SK-N-SH (cell line): Measurements from ENCODE around the gene CACYBP. TPM values are rescaled to one million over a fixed set of nuclear protein-coding genes. Genes with fewer than 3 reads are reported as not detected.

Experiments used
- CTCF ChIA-PET: fragments of 300-600, 350-600 bp; formaldehyde crosslinking; extraction: SDS; loops from one replicate; lab custom pipeline; 2021; lab: Yijun Ruan, JAX
- POLR2A ChIA-PET: fragments of 350-600 bp; sonication (Branson Sonifier 250); formaldehyde crosslinking; extraction: SDS; loops from one replicate; lab custom pipeline; 2020; ENCODE audit warnings: antibody characterized with exemption, inconsistent platforms; lab: Yijun Ruan, JAX
- DNase-seq: peaks from one replicate; pipeline ENCODE4 v3.0.0; 2012
- H2AFZ ChIP-seq: fragments of 200-600 bp; sonication (generic); 2 replicates; pipeline ENCODE4 v1.8.1; 2016; ENCODE audit warnings: antibody characterized with exemption, mild to moderate bottlenecking, low read depth
- H3F3A ChIP-seq: fragments of 200-600 bp; sonication (generic); replicated peaks from 2 replicates; pipeline ENCODE3; 2016; ENCODE audit warnings: antibody characterized with exemption, mild to moderate bottlenecking; ENCODE audit not compliant: insufficient read depth
- H3K27ac ChIP-seq, 2 experiments: fragments of 200-500 bp in 1 of 2; fragments of 200-600 bp in 1 of 2; sonication (Bioruptor generic) in 1 of 2; sonication (generic), shearing (Covaris generic) in 1 of 2; 2 replicates each; pipeline versions ENCODE4 v1.5.1 to v1.6.1; 2014 to 2016; ENCODE audit warnings: low read depth in 2 of 2, inconsistent platforms in 1 of 2, low read length in 1 of 2, mild to moderate bottlenecking in 1 of 2, mixed read lengths in 1 of 2
- H3K27me3 ChIP-seq: fragments of 200-600 bp; sonication (generic), shearing (Covaris generic); 2 replicates; pipeline ENCODE4 v1.6.1; 2016; ENCODE audit warnings: mixed run types; ENCODE audit not compliant: insufficient read depth
- H3K36me3 ChIP-seq, 2 experiments: fragments of 200-500 bp in 1 of 2; fragments of 200-600 bp in 1 of 2; sonication (Bioruptor generic) in 1 of 2; sonication (generic) in 1 of 2; replicated peaks in 1 of 2; 2 replicates each; pipeline versions ENCODE3 to v1.5.1; 2014 to 2016; ENCODE audit warnings: low read length in 1 of 2, mild to moderate bottlenecking in 1 of 2; ENCODE audit not compliant: insufficient read depth in 2 of 2, control insufficient read depth in 1 of 2
- H3K4me1 ChIP-seq, 2 experiments: fragments of 200-500 bp in 1 of 2; fragments of 200-600 bp in 1 of 2; sonication (Bioruptor generic) in 1 of 2; sonication (generic), shearing (Covaris generic) in 1 of 2; 2 replicates each; pipeline versions ENCODE4 v1.5.1 to v1.6.1; 2014 to 2016; ENCODE audit warnings: low read depth in 1 of 2, low read length in 1 of 2, mixed run types in 1 of 2; ENCODE audit not compliant: insufficient read depth in 2 of 2, control insufficient read depth in 1 of 2
- H3K4me2 ChIP-seq: fragments of 200-600 bp; sonication (generic), shearing (Covaris generic); 2 replicates; pipeline ENCODE4 v1.6.1; 2017; ENCODE audit warnings: mixed run types
- H3K4me3 ChIP-seq, 2 experiments: fragments of 200-500 bp in 1 of 2; fragments of 200-600 bp in 1 of 2; sonication (Bioruptor generic) in 1 of 2; sonication (generic), shearing (Covaris generic) in 1 of 2; 2 replicates each; pipeline versions ENCODE4 v1.5.1 to v1.8.1; 2014 to 2016; ENCODE audit warnings: low read depth in 2 of 2, inconsistent platforms in 1 of 2, low read length in 1 of 2, mild to moderate bottlenecking in 1 of 2, mixed read lengths in 1 of 2, moderate library complexity in 1 of 2
- H3K79me2 ChIP-seq: fragments of 200-600 bp; sonication (generic); 2 replicates; pipeline ENCODE4 v1.8.1; 2017; ENCODE audit warnings: mild to moderate bottlenecking; ENCODE audit not compliant: insufficient read depth
- H3K9ac ChIP-seq: fragments of 200-600 bp; sonication (generic); 2 replicates; pipeline ENCODE4 v1.6.1; 2017; ENCODE audit warnings: mixed run types
- H3K9me2 ChIP-seq: fragments of 200-600 bp; sonication (generic); 2 replicates; pipeline ENCODE4 v1.6.1; 2017; ENCODE audit warnings: mixed run types
- H3K9me3 ChIP-seq: fragments of 200-600 bp; sonication (generic); 2 replicates; pipeline ENCODE4 v1.6.1; 2017; ENCODE audit warnings: mixed run types, mild to moderate bottlenecking, moderate library complexity
- H4K20me1 ChIP-seq: fragments of 200-600 bp; sonication (generic); 2 replicates; pipeline ENCODE4 v1.6.1; 2017; ENCODE audit warnings: mild to moderate bottlenecking, mixed run types; ENCODE audit not compliant: insufficient read depth
- CHD2 ChIP-seq: fragments of 150-350 bp; IDR thresholded peaks from 2 replicates; pipeline ENCODE4 v1.6.1; 2018; ENCODE audit warnings: low read length; ENCODE audit not compliant: partially characterized antibody
- FOXJ3 ChIP-seq: sonication (generic); formaldehyde crosslinking; IDR thresholded peaks from 2 replicates; pipeline ENCODE4 v1.5.1; 2020; ENCODE audit warnings: mild to moderate bottlenecking, missing genetic modification reagents
- GABPA ChIP-seq: IDR thresholded peaks from 2 replicates; pipeline ENCODE4 v1.4.0; 2012; ENCODE audit warnings: low read depth, mild to moderate bottlenecking
- GATA2 ChIP-seq: sonication (generic); formaldehyde crosslinking; IDR thresholded peaks from 2 replicates; pipeline ENCODE4 v1.5.0; 2020; ENCODE audit warnings: mild to moderate bottlenecking, missing genetic modification reagents
- MXI1 ChIP-seq: IDR thresholded peaks from 2 replicates; pipeline ENCODE4 v1.6.1; 2012; ENCODE audit warnings: mild to moderate bottlenecking, low read depth, low read length, improper control_type of control experiment
- NFIC ChIP-seq: IDR thresholded peaks from 2 replicates; pipeline ENCODE4 v1.4.0; 2012; ENCODE audit warnings: borderline replicate concordance
- RAD21 ChIP-seq: IDR thresholded peaks from 2 replicates; pipeline ENCODE4 v1.6.1; 2012; ENCODE audit warnings: mild to moderate bottlenecking, low read length
- RXRA ChIP-seq: IDR thresholded peaks from 2 replicates; pipeline ENCODE4 v1.4.0; 2012; ENCODE audit warnings: low read depth, mild to moderate bottlenecking, borderline replicate concordance
- SMC3 ChIP-seq: IDR thresholded peaks from 2 replicates; pipeline ENCODE4 v1.6.1; 2012; ENCODE audit warnings: low read depth, low read length, improper control_type of control experiment
- TAF1 ChIP-seq: IDR thresholded peaks from 2 replicates; pipeline ENCODE4 v1.6.1; 2012; ENCODE audit warnings: low read depth, mild to moderate bottlenecking, low read length, moderate library complexity, borderline replicate concordance
- TCF12 ChIP-seq: IDR thresholded peaks from 2 replicates; pipeline ENCODE4 v1.4.0; 2012
- YY1 ChIP-seq: IDR thresholded peaks from 2 replicates; pipeline ENCODE4 v1.4.0; 2012; ENCODE audit warnings: low read depth, mild to moderate bottlenecking
- WGBS: methylation state at CpG from one replicate; pipeline ENCODE4 v1.1.6; 2017; ENCODE audit warnings: low lambda C conversion rate; 5-methylcytosine and 5-hydroxymethylcytosine counted together
- polyA plus RNA-seq, 3 experiments: library from polyadenylated mRNA; depleted of rRNA; stranded (reverse); fragments of >200 nt; gene quantifications; 2 replicates each; pipeline ENCODE4 v1.2.3, GENCODE V29; 2012
- TF ChIP-seq, protein P1 (sequence below): fragments of 200-600 bp; sonication (generic); IDR thresholded peaks from 2 replicates; pipeline ENCODE4 v1.6.1; 2017; ENCODE audit warnings: antibody characterized with exemption, mild to moderate bottlenecking, moderate library complexity
- TF ChIP-seq, protein P2 (sequence below): IDR thresholded peaks from 2 replicates; pipeline ENCODE4 v1.4.0; 2012; ENCODE audit warnings: low read depth, borderline replicate concordance
- TF ChIP-seq, protein P3 (sequence below): IDR thresholded peaks from 2 replicates; pipeline ENCODE4 v1.4.0; 2012; ENCODE audit warnings: low read depth

CACYBP gene
- polyA plus RNA-seq, 1 of the 3 experiments (the other 2 are of a cell fraction), result 56.2 TPM

DNA sequence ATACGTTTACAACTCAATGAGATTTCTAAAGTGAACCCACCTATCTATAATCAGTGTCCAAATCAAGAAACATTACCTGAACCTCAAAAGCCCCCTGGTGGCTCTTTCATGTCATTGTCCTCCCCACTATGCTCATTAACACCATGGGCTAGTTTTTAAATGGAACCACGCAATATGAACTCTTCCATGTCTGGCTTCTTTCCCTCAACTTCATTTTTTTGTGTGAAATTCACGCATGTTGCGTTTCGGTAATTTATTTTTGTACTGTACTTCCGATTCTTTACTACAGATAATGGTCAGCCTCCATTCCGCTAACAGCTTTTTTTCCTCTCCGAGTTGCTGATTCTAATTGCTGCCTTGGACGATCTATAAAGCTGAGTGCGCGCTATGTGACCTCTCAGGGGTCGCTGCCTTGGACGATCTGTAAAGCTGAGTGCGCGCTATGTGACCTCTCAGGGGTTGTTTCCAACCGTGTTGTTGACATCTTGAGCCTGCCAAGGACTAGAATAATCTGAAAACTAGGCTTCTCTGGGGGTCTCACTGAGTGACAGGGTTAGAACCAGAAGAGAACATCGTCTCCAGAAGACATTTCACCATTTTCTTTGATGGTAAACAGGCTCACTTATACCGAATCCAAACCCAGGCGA, 1.1 kb upstream of the CACYBP start:
- H3K4me2 ChIP-seq, result peak overlapping the region; percentile 79
- WGBS, result 58% methylated on average over 19 of the region's 19 CpGs
- H3K9me2 ChIP-seq, result no peaks in the 10 kb centered on the region
- peaks cover 4% of the 10 kb centered on the region for H3F3A ChIP-seq
- ChIA-PET POLR2A (interaction anchor here (1.0 to 2.8 kb wide), 8 partner anchors 9 to 1522 kb away, joined by 3 to 54 read pairs (median 6); partner anchors contain the start of gene MRPS14), CTCF (interaction anchor here (0.6 to 2.8 kb wide), 23 partner anchors 9 to 826 kb away, joined by 3 to 11 read pairs (median 4); no protein-coding TSS in a partner anchor)
- peak overlapping the region; percentile 92 for H3K9ac ChIP-seq
- peaks cover 0 to 9% of the 10 kb centered on the region in 2 experiments; a peak in 3 of 4 replicates for H3K4me1 ChIP-seq
- TF ChIP-seq YY1, result no peak
- TF ChIP-seq SMC3, result peak; percentile 63; the same call in 1 of the 2 replicates
- TF ChIP-seq, protein P1, sequence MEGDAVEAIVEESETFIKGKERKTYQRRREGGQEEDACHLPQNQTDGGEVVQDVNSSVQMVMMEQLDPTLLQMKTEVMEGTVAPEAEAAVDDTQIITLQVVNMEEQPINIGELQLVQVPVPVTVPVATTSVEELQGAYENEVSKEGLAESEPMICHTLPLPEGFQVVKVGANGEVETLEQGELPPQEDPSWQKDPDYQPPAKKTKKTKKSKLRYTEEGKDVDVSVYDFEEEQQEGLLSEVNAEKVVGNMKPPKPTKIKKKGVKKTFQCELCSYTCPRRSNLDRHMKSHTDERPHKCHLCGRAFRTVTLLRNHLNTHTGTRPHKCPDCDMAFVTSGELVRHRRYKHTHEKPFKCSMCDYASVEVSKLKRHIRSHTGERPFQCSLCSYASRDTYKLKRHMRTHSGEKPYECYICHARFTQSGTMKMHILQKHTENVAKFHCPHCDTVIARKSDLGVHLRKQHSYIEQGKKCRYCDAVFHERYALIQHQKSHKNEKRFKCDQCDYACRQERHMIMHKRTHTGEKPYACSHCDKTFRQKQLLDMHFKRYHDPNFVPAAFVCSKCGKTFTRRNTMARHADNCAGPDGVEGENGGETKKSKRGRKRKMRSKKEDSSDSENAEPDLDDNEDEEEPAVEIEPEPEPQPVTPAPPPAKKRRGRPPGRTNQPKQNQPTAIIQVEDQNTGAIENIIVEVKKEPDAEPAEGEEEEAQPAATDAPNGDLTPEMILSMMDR, result peak; percentile 86
- peak; percentile 54 for TF ChIP-seq GATA2
- peak; percentile 68 for TF ChIP-seq RAD21
- no peak for TF ChIP-seq NFIC
- H3K4me3 ChIP-seq, result peak overlapping the region; percentile 91 to 100
- no peaks in the 10 kb centered on the region for H3K9me3 ChIP-seq
- no peaks in the 10 kb centered on the region for H3K27me3 ChIP-seq
- H2AFZ ChIP-seq, result peak overlapping the region; percentile 85
- no peaks in the 10 kb centered on the region for H4K20me1 ChIP-seq
- peaks cover 0 to 8% of the 10 kb centered on the region in 2 experiments for H3K36me3 ChIP-seq
- peak overlapping the region; percentile 98 to 100 for H3K27ac ChIP-seq
- peak; percentile 48 for DNase-seq
- peaks cover 37% of the 10 kb centered on the region for H3K79me2 ChIP-seq

DNA sequence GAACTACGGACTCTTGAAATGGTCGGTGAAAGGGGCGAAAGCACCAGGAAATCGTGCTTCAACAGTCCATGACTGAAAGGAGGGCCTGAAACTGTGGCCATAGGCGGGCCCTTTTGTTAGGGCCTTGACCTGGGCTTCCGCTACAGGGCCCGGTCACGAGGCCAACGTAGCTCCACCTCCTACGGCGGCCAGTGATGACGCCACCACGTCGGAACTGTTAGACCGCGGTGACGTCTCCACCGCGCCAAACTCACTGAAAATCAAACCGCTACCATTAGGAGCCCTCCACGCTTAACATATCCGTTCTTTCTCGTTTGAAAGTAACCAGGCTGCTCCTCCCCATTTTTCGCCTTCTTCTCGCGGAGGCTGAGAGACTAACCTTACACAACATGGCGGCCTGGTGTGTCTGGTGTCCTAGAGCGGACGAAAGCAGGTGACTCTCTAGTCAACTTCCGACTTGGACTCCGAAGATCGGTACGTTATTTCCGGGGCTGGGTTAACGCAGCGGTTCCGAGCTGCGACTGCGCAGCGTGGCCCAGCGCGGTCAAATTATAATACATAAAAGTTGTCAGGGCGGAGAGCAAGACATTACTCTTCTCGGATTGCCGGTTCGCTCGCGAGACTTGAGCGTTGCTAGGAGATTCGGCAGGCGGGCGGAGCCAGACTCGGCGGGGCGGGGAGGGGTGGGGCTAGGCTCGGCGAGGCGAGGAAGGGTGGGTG, 371 bp upstream of the CACYBP start:
- Histone ChIP-seq H2AFZ (peak overlapping the region; percentile 85), H3K4me3 (peak overlapping the region; percentile 91 to 100), H3K9me3 (no peaks in the 10 kb centered on the region), H3K4me2 (peak overlapping the region; percentile 79), H3K27me3 (no peaks in the 10 kb centered on the region), H3F3A (peaks cover 4% of the 10 kb centered on the region), H3K9ac (peak overlapping the region; percentile 92), H3K36me3 (peaks cover 0 to 4% of the 10 kb centered on the region in 2 experiments), H4K20me1 (peaks cover 7% of the 10 kb centered on the region; the same call in 1 of the 2 replicates), H3K79me2 (peaks cover 44% of the 10 kb centered on the region), H3K27ac (peak overlapping the region; percentile 98 to 100), H3K9me2 (no peaks in the 10 kb centered on the region), H3K4me1 (peaks cover 0 to 9% of the 10 kb centered on the region in 2 experiments; a peak in 3 of 4 replicates)
- DNase-seq, result peak; percentile 95
- ChIA-PET POLR2A (interaction anchor here (0.6 to 2.8 kb wide), 15 partner anchors 10 to 1523 kb away, joined by 3 to 54 read pairs (median 3); partner anchors contain the start of gene MRPS14), CTCF (interaction anchor here (0.6 to 2.8 kb wide), 21 partner anchors 10 to 827 kb away, joined by 3 to 11 read pairs (median 4); no protein-coding TSS in a partner anchor)
- WGBS, result 1% methylated on average over 50 of the region's 58 CpGs
- 0 out of 2 replicates have a peak, but pooled peaks have one; percentile 8 for TF ChIP-seq FOXJ3
- no peak for TF ChIP-seq RXRA
- peak; percentile 82 for TF ChIP-seq TAF1
- TF ChIP-seq TCF12, result no peak; the same call in 1 of the 2 replicates
- peak; percentile 98 for TF ChIP-seq GABPA
- peak; percentile 61; the same call in 1 of the 2 replicates for TF ChIP-seq MXI1
- TF ChIP-seq, protein P1, result no peak
- TF ChIP-seq, protein P2, sequence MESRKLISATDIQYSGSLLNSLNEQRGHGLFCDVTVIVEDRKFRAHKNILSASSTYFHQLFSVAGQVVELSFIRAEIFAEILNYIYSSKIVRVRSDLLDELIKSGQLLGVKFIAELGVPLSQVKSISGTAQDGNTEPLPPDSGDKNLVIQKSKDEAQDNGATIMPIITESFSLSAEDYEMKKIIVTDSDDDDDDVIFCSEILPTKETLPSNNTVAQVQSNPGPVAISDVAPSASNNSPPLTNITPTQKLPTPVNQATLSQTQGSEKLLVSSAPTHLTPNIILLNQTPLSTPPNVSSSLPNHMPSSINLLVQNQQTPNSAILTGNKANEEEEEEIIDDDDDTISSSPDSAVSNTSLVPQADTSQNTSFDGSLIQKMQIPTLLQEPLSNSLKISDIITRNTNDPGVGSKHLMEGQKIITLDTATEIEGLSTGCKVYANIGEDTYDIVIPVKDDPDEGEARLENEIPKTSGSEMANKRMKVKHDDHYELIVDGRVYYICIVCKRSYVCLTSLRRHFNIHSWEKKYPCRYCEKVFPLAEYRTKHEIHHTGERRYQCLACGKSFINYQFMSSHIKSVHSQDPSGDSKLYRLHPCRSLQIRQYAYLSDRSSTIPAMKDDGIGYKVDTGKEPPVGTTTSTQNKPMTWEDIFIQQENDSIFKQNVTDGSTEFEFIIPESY, result peak; percentile 94
- peak; percentile 99 for TF ChIP-seq CHD2
- TF ChIP-seq, protein P3, sequence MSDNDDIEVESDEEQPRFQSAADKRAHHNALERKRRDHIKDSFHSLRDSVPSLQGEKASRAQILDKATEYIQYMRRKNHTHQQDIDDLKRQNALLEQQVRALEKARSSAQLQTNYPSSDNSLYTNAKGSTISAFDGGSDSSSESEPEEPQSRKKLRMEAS, result peak; percentile 91
